Endothelial cell of umbilical vein (primary cell): ENCODE results near the gene ANKRD44. TPM values are rescaled to one million over a fixed set of nuclear protein-coding genes. Genes with fewer than 3 reads are reported as not detected.
"Not testable (repeated sequence)": the region's sequence is repeated elsewhere in the genome, so short reads cannot be mapped to it uniquely, and the experiment has no call there.

Source experiments
- BruUV-seq: library from RNA; stranded (reverse); fragments of 400-500 nt; replicated peaks from 2 replicates; lab custom pipeline; 2021; lab: Mats Ljungman, UMichigan
- CTCF ChIA-PET: fragments of 300-600, 350-600 bp; sonication (Branson Sonifier 250); formaldehyde crosslinking; loops from one replicate; lab custom pipeline; 2021; ENCODE audit warnings: antibody characterized with exemption, inconsistent platforms; lab: Charles Lee
- POLR2A ChIA-PET: fragments of 300-600, 350-600 bp; sonication (Branson Sonifier 250); formaldehyde crosslinking; loops from one replicate; lab custom pipeline; 2021; ENCODE audit warnings: antibody characterized with exemption, inconsistent platforms; lab: Charles Lee
- DNase-seq: peaks from one replicate; pipeline ENCODE4 v3.0.0-alpha.2; 2011; ENCODE audit warnings: low read depth, low spot score
- FAIRE-seq: peaks from 2 replicates; lab custom pipeline; 2011; peaks lifted over from hg19 to GRCh38; lab: Jason Lieb, UNC
- H2AFZ ChIP-seq: 2 replicates; pipeline ENCODE4 v1.6.0; 2012; ENCODE audit warnings: low read depth, low read length, control low read depth, inconsistent platforms
- H3K27ac ChIP-seq: 2 replicates; pipeline ENCODE4 v1.5.1; 2011; ENCODE audit warnings: low read depth, mild to moderate bottlenecking, control low read depth, low read length, moderate library complexity; ENCODE audit not compliant: insufficient read depth
- H3K27me3 ChIP-seq, 2 experiments: 2 replicates each; pipeline versions ENCODE4 v1.6.0 to v1.6.1; 2011; ENCODE audit warnings: low read length in 2 of 2, mixed read lengths in 1 of 2; ENCODE audit not compliant: control insufficient read depth in 2 of 2, insufficient read depth in 2 of 2
- H3K36me3 ChIP-seq, 2 experiments: 2 replicates in 1 of 2; 3 replicates in 1 of 2; pipeline ENCODE4 v1.5.1; 2011; ENCODE audit warnings: low read length in 2 of 2, mild to moderate bottlenecking in 1 of 2, moderate library complexity in 1 of 2; ENCODE audit not compliant: control insufficient read depth in 2 of 2, insufficient read depth in 2 of 2; ENCODE audit errors: extremely low read depth in 1 of 2
- H3K4me1 ChIP-seq: 3 replicates; pipeline ENCODE4 v1.5.1; 2011; ENCODE audit warnings: mild to moderate bottlenecking, low read length; ENCODE audit not compliant: control insufficient read depth, insufficient read depth; ENCODE audit errors: extremely low read depth
- H3K4me2 ChIP-seq: 2 replicates; pipeline ENCODE4 v1.6.1; 2011; ENCODE audit warnings: low read length, control low read depth, mixed read lengths; ENCODE audit not compliant: insufficient read depth
- H3K4me3 ChIP-seq, 3 experiments: fragments of 200-600 bp in 1 of 3; sonication (generic), shearing (Covaris generic) in 1 of 3; replicated peaks in 1 of 3; 2 replicates each; pipeline ENCODE4 v1.5.1; 2011 to 2016; ENCODE audit warnings: control low read depth in 3 of 3, low read length in 3 of 3, mild to moderate bottlenecking in 2 of 3, inconsistent platforms in 1 of 3, low read depth in 1 of 3, moderate library complexity in 1 of 3; ENCODE audit not compliant: insufficient read depth in 1 of 3
- H3K79me2 ChIP-seq: 2 replicates; pipeline ENCODE4 v1.6.0; 2012; ENCODE audit warnings: low read length, inconsistent platforms; ENCODE audit not compliant: control insufficient read depth, insufficient read depth
- H3K9ac ChIP-seq: replicated peaks from 2 replicates; pipeline ENCODE3; 2011; ENCODE audit warnings: low read length, control low read depth; ENCODE audit not compliant: insufficient read depth; ENCODE audit errors: extremely low read depth
- H3K9me1 ChIP-seq: replicated peaks from 3 replicates; pipeline ENCODE4 v1.6.0; 2011; ENCODE audit warnings: mild to moderate bottlenecking, low read length; ENCODE audit not compliant: control insufficient read depth, insufficient read depth; ENCODE audit errors: extremely low read depth
- H3K9me3 ChIP-seq: replicated peaks from 2 replicates; pipeline ENCODE4 v1.5.1; 2012; ENCODE audit warnings: low read length, inconsistent platforms; ENCODE audit not compliant: control insufficient read depth, insufficient read depth
- H4K20me1 ChIP-seq: replicated peaks from 2 replicates; pipeline ENCODE3; 2011; ENCODE audit warnings: mild to moderate bottlenecking, low read length; ENCODE audit not compliant: control insufficient read depth, insufficient read depth; ENCODE audit errors: extremely low read depth
- POLR2A ChIP-seq: IDR thresholded peaks from 2 replicates; pipeline ENCODE4 v1.6.1; 2012; ENCODE audit warnings: low read depth, mild to moderate bottlenecking, control low read depth, low read length
- dilution Hi-C: fragments of 300-500 bp; cut with MboI; formaldehyde crosslinking; loops from one replicate; pipeline ENCODE4 v1.15.0; 2019; ENCODE audit warnings: low sequenced_read_pairs; ENCODE audit not compliant: extremely low pct_ligation_motif_present
- intact Hi-C: fragments of 100-400 bp; cut with micrococcal nuclease; formaldehyde crosslinking; loops from one replicate; pipeline ENCODE4 v1.10.0; 2022
- polyA plus RNA-seq, 4 experiments: library from polyadenylated mRNA; depleted of rRNA in 3 of 4; stranded (reverse) in 3 of 4; unstranded in 1 of 4; fragments of >200 nt; gene quantifications; 2 replicates each; pipeline versions ENCODE4 v1.2.1 to v1.2.3, GENCODE V29; 2011 to 2012; ENCODE audit warnings: missing spikeins in 1 of 4
- total RNA-seq: library from RNA; stranded (reverse); gene quantifications from 2 replicates; pipeline ENCODE4 v1.2.3, GENCODE V29; 2021
- TF ChIP-seq, protein P1 (sequence below): IDR thresholded peaks from 2 replicates; pipeline ENCODE4 v1.6.1; 2011; ENCODE audit not compliant: insufficient read depth, insufficient read length

Gene ANKRD44
- total and polyA plus RNA-seq, 2 donors (not counting 3 experiments of a cell fraction or from before 2014, with no cell fraction given): 3.4 to 6.1 TPM

DNA sequence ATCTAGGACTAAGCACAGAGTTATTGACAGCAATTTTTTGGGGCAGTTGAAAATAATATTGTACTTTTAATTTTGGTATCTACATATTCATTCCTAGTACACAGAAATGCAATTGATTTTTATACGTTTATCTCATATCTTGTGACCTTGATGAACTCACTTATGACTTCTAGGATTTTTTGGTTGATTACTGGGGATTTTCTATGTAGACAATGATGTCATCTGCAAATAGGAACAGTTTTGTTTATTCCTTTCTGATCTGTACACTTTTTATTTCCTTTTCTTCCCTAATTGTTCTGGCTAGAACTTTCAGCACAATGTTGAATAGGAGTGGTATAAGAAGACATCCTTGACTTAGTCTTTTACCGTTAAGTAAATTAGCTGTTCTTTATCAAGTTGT is 240.6 kb downstream of the ANKRD44 start:
- H3K9me3 ChIP-seq: no peaks in the 10 kb centered on the region
- dilution Hi-C loops: no loop called here
- no peak overlapping the region for H3K9ac ChIP-seq
- no peaks in the 10 kb centered on the region for H3K79me2 ChIP-seq
- ChIA-PET CTCF (no interaction called here), POLR2A (no interaction called here)
- DNase-seq: no peak
- H3K27ac ChIP-seq: no peak overlapping the region
- no peak overlapping the region for H3K4me2 ChIP-seq
- no TSS peak for BruUV-seq
- FAIRE-seq: no peak
- H3K4me3 ChIP-seq: no peak overlapping the region
- H3K9me1 ChIP-seq: no peaks in the 10 kb centered on the region
- H4K20me1 ChIP-seq: no peaks in the 10 kb centered on the region
- no peaks in the 10 kb centered on the region for H3K4me1 ChIP-seq
- no peaks in the 10 kb centered on the region for H3K27me3 ChIP-seq
- intact Hi-C loops: no loop called here
- TF ChIP-seq, protein P1, sequence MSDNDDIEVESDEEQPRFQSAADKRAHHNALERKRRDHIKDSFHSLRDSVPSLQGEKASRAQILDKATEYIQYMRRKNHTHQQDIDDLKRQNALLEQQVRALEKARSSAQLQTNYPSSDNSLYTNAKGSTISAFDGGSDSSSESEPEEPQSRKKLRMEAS: no peak
- TF ChIP-seq POLR2A: no peak
- H3K36me3 ChIP-seq: no peaks in the 10 kb centered on the region
- H2AFZ ChIP-seq: no peak overlapping the region

GRCh38 chr2:197062574-197062973 is 248.0 kb downstream of the ANKRD44 start:
- dilution Hi-C loops, intact Hi-C loops, BruUV-seq, H3K4me1 ChIP-seq, H3K9me3 ChIP-seq, H3K27ac ChIP-seq, H3K4me3 ChIP-seq, DNase-seq, CTCF ChIA-PET, FAIRE-seq, H3K79me2 ChIP-seq, H2AFZ ChIP-seq, H4K20me1 ChIP-seq, H3K4me2 ChIP-seq, H3K9me1 ChIP-seq, POLR2A ChIA-PET, H3K9ac ChIP-seq, H3K27me3 ChIP-seq, H3K36me3 ChIP-seq: not testable (repeated sequence)
